Hepatocyte (in vitro differentiated cells): ENCODE results near the gene EDEM1.

Experiments
- CTCF ChIP-seq: fragments of 200-600 bp; sonication (generic); IDR thresholded peaks from 2 replicates; pipeline ENCODE4 v1.5.1; 2016; ENCODE audit warnings: antibody characterized with exemption, mild to moderate bottlenecking; ENCODE audit not compliant: poor library complexity
- EZH2 ChIP-seq: fragments of 200-600 bp; sonication (generic); IDR thresholded peaks from 2 replicates; pipeline ENCODE4 v1.6.1; 2016; ENCODE audit warnings: antibody characterized with exemption, mild to moderate bottlenecking, borderline replicate concordance
- EZH2phosphoT487 ChIP-seq: fragments of 200-600 bp; sonication (generic); IDR thresholded peaks from one replicate; pipeline ENCODE4 v1.6.1; 2018; ENCODE audit warnings: antibody characterized with exemption, mild to moderate bottlenecking, low read depth, moderate library complexity; ENCODE audit not compliant: unreplicated experiment, severe bottlenecking

GRCh38 chr3:5260992-5261501 lies 73.5 kb downstream of the EDEM1 start:
- TF ChIP-seq CTCF, result no peak
- TF ChIP-seq EZH2, result no peak
- no peak for TF ChIP-seq EZH2phosphoT487
